Neural crest cell (in vitro differentiated cells): ENCODE data around the gene ZNF597. TPM values are rescaled to one million over a fixed set of nuclear protein-coding genes. Genes with fewer than 3 reads are reported as not detected.
"Not testable (repeated sequence)": the region's sequence is repeated elsewhere in the genome, so short reads cannot be mapped to it uniquely, and the experiment has no call there.

Experiments used
- DNase-seq: peaks from one replicate; pipeline ENCODE4 v3.0.0; 2021; ENCODE audit warnings: low read depth, mixed read lengths, low spot score
- H3K27ac Mint-ChIP-seq: one replicate; pipeline ENCODE4 v1.8.0; 2021; ENCODE audit warnings: mild to moderate bottlenecking, mixed read lengths; ENCODE audit not compliant: unreplicated experiment
- H3K27me3 Mint-ChIP-seq: 2 replicates; pipeline ENCODE4 v1.8.0; 2021; ENCODE audit warnings: low read depth, mild to moderate bottlenecking, mixed read lengths
- H3K36me3 Mint-ChIP-seq: 2 replicates; pipeline ENCODE4 v1.8.0; 2021; ENCODE audit warnings: low read depth, mild to moderate bottlenecking, mixed read lengths
- H3K4me1 Mint-ChIP-seq: 2 replicates; pipeline ENCODE4 v1.8.0; 2021; ENCODE audit warnings: mixed read lengths
- H3K4me3 Mint-ChIP-seq: one replicate; pipeline ENCODE4 v1.8.0; 2021; ENCODE audit warnings: mild to moderate bottlenecking, mixed read lengths
- H3K9me3 Mint-ChIP-seq: 2 replicates; pipeline ENCODE4 v1.8.0; 2021; ENCODE audit warnings: mixed read lengths
- total RNA-seq: library from RNA; stranded (reverse); gene quantifications from 2 replicates; pipeline ENCODE4 v1.2.1, GENCODE V29; 2021
- TF ChIP-seq, protein P1 (sequence below): fragments of 200-600 bp; sonication (generic); conservative IDR thresholded peaks from 2 replicates; pipeline ENCODE4 v1.5.0; 2021; ENCODE audit warnings: antibody characterized with exemption, mild to moderate bottlenecking

ZNF597 gene
- total RNA-seq, 1 donor from 2014 or later = 2.0 TPM

DNA sequence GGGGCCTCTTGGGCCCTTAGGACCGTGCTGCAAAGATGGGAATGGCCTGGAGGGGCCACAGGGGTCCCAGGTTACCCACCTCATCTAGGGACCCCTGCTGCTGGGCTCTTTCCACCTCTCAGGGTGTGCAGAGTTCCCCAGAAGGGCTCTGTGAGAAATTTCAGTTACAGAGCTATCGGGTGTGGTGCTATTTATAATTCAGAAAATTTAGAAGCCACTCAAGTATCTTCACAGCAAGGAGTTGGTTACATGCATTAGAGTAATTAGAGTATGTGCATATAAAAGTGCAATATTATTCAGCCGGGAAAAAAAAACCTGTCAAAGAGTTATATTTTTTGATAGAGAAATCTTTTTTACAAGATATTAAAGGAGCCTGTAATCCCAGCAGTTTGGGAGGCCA lies 33.1 kb upstream of the ZNF597 start:
- H3K9me3 Mint-ChIP-seq = no peaks in the 10 kb centered on the region
- H3K4me1 Mint-ChIP-seq = peaks cover 7% of the 10 kb centered on the region
- no peak for DNase-seq
- H3K27me3 Mint-ChIP-seq = no peaks in the 10 kb centered on the region
- no peaks in the 10 kb centered on the region for H3K36me3 Mint-ChIP-seq
- no peak overlapping the region for H3K27ac Mint-ChIP-seq
- TF ChIP-seq, protein P1, sequence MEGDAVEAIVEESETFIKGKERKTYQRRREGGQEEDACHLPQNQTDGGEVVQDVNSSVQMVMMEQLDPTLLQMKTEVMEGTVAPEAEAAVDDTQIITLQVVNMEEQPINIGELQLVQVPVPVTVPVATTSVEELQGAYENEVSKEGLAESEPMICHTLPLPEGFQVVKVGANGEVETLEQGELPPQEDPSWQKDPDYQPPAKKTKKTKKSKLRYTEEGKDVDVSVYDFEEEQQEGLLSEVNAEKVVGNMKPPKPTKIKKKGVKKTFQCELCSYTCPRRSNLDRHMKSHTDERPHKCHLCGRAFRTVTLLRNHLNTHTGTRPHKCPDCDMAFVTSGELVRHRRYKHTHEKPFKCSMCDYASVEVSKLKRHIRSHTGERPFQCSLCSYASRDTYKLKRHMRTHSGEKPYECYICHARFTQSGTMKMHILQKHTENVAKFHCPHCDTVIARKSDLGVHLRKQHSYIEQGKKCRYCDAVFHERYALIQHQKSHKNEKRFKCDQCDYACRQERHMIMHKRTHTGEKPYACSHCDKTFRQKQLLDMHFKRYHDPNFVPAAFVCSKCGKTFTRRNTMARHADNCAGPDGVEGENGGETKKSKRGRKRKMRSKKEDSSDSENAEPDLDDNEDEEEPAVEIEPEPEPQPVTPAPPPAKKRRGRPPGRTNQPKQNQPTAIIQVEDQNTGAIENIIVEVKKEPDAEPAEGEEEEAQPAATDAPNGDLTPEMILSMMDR = no peak
- H3K4me3 Mint-ChIP-seq = no peak overlapping the region

DNA sequence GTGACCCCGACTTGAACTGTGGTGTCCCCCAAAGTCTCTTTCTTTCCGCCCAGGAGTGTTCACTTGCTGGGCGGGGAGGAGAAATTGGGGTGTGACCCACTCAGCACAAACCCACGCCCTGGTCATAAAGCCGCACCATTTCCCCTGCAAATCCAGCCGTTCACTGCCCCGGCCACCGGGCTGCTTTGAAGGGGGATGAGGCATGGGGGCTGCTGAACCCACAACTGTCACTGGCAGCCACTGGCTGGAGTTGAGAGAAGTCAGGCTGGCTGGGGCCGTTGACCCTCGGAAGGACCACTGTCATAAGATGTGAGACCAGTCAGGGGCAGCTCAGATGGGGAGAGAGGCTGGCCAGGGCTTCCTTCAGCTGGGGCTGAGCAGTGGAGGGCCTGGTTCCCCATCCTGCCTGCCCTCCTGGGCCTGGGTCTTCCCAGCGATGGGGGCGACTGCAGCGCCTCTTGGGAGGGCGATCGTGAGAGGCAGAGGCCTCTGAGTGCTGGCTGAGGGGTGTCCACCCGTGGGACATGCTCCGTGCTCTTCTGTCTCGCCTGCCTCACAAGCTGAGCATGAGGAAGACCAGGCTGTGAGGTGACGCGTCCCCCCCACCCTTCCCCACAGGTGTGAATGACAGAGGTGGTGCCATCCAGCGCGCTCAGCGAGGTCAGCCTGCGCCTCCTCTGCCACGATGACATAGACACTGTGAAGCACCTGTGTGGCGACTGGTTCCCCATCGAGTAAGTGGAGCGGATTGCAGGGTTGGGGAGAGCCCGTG lies 32.5 kb upstream of the ZNF597 start:
- DNase-seq = no peak
- H3K4me3 Mint-ChIP-seq = no peak overlapping the region
- no peak overlapping the region for H3K27ac Mint-ChIP-seq

DNA sequence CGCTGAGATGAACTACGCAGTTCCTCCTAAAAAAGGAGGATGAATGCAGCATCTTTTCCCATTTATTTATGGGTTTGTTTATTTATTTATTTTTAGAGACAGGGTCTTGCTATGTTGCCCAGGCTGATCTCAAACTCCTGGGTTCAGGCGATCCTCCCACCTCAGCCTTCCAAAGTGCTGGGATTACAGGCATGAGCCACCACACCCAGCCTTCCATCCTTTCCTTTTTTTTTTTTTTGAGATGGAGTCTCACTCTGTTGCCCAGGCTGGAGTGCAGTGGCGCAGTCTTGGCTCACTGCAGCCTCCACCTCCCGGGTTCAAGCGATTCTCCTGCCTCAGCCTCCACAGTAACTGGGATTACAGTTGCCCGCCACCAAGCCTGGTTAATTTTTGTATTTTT lies 31.6 kb upstream of the ZNF597 start:
- not testable (repeated sequence) for H3K9me3 Mint-ChIP-seq, DNase-seq, H3K27ac Mint-ChIP-seq, H3K36me3 Mint-ChIP-seq, H3K27me3 Mint-ChIP-seq, H3K4me1 Mint-ChIP-seq, H3K4me3 Mint-ChIP-seq

More for the DNA sequence above, 32.5 kb upstream of the ZNF597 start:
- Mint-ChIP-seq H3K27me3 (no peaks in the 10 kb centered on the region), H3K9me3 (no peaks in the 10 kb centered on the region), H3K36me3 (no peaks in the 10 kb centered on the region), H3K4me1 (peaks cover 7% of the 10 kb centered on the region)
- TF ChIP-seq, protein P1 = no peak

DNA sequence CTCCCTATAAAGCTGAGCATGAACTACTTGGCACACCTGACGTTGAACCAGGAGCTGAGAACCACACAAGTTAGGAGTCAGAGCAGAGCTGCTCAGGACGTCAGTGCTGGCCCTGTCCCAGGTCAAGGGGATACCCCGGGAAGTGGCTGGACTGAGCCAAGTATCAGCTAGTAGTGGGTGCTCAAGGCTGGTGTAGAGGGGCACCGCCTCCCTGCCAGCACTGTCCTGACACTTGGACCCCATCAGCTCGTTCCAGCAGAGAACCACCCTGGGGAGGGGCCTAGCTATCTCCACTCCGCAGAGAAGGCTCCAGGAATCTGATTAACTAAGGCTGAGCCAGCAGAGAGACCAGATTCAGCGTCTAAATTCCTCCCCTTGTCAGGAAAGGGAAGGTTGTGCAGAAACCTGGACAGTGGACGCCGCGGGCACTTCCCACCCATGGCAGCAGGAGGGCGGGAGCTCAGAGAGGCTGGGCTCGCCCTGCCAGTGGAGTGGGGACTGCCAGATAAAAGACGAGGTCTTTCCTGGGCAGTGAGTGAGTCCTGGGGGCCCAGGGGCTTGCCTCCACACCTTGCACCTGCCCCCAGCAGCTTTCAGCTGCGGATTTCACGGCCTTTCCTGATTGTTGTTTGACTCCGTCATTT lies 31.0 kb upstream of the ZNF597 start:
- H3K27ac Mint-ChIP-seq = no peak overlapping the region
- H3K4me3 Mint-ChIP-seq = no peak overlapping the region
- H3K4me1 Mint-ChIP-seq = peaks cover 7% of the 10 kb centered on the region
- TF ChIP-seq, protein P1 = no peak
- no peak for DNase-seq
- no peaks in the 10 kb centered on the region for H3K36me3 Mint-ChIP-seq
- H3K27me3 Mint-ChIP-seq = no peaks in the 10 kb centered on the region
- no peaks in the 10 kb centered on the region for H3K9me3 Mint-ChIP-seq

DNA sequence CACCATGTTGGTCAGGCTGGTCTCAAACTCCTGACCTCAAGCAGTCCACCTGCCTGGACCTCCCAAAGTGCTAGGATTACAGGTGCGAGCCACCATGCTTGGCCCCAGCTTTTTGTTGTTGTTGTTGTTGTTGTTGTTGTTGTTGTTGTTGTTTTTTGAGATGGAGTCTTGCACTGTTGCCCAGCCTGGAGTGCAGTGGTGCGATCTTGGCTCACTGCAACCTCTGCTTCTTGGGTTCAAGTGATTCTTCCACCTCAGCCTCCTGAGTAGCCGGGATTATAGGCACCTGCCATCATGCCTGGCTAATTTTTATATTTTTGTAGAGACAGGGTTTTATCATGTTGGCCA lies 30.3 kb upstream of the ZNF597 start:
- H3K4me1 Mint-ChIP-seq, H3K9me3 Mint-ChIP-seq, H3K27me3 Mint-ChIP-seq, H3K4me3 Mint-ChIP-seq, H3K36me3 Mint-ChIP-seq, DNase-seq, H3K27ac Mint-ChIP-seq: not testable (repeated sequence)

DNA sequence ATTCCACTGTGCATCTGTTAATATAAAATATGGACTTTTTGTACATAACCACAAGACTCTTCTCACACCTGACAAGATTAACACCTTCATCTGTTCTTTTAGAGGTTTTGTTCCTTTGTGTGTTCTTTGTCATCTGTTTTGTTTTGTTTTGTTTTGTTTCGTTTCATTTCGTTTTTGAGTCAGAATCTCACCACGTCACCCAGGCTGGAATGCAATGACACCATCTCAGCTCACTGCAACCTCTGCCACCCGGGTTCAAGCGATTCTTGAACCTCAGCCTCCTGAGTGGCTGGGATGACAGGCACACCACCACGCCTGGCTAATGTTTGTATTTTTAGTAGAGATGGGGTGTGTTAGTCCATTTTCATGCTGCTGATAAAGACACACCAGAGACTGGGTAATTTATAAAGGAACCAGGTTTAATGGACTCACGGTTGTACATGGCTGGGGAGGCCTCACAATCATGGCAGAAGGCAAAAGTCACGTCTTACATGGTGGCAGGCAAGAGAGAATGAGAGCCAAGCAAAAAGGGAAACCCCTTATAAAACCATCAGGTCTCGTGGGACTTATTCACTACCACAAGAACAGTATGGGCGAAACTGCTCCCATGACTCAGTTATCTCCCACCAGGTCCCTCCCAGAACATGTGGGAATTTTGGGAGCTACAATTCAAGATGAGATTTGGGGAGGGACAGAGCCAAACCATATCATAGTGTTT lies 29.7 kb upstream of the ZNF597 start:
- DNase-seq = no peak
- no peaks in the 10 kb centered on the region for H3K9me3 Mint-ChIP-seq
- H3K4me1 Mint-ChIP-seq = peaks cover 5% of the 10 kb centered on the region
- no peak overlapping the region for H3K27ac Mint-ChIP-seq
- H3K4me3 Mint-ChIP-seq = no peak overlapping the region
- no peaks in the 10 kb centered on the region for H3K36me3 Mint-ChIP-seq
- TF ChIP-seq, protein P1 = no peak
- H3K27me3 Mint-ChIP-seq = no peaks in the 10 kb centered on the region
